ENCODE measurements around the gene PIP5K1A.
"Not testable (repeated sequence)": the region's sequence is repeated elsewhere in the genome, so short reads cannot be mapped to it uniquely, and the experiment has no call there.

Gene PIP5K1A, protein sequence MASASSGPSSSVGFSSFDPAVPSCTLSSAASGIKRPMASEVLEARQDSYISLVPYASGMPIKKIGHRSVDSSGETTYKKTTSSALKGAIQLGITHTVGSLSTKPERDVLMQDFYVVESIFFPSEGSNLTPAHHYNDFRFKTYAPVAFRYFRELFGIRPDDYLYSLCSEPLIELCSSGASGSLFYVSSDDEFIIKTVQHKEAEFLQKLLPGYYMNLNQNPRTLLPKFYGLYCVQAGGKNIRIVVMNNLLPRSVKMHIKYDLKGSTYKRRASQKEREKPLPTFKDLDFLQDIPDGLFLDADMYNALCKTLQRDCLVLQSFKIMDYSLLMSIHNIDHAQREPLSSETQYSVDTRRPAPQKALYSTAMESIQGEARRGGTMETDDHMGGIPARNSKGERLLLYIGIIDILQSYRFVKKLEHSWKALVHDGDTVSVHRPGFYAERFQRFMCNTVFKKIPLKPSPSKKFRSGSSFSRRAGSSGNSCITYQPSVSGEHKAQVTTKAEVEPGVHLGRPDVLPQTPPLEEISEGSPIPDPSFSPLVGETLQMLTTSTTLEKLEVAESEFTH

DNA sequence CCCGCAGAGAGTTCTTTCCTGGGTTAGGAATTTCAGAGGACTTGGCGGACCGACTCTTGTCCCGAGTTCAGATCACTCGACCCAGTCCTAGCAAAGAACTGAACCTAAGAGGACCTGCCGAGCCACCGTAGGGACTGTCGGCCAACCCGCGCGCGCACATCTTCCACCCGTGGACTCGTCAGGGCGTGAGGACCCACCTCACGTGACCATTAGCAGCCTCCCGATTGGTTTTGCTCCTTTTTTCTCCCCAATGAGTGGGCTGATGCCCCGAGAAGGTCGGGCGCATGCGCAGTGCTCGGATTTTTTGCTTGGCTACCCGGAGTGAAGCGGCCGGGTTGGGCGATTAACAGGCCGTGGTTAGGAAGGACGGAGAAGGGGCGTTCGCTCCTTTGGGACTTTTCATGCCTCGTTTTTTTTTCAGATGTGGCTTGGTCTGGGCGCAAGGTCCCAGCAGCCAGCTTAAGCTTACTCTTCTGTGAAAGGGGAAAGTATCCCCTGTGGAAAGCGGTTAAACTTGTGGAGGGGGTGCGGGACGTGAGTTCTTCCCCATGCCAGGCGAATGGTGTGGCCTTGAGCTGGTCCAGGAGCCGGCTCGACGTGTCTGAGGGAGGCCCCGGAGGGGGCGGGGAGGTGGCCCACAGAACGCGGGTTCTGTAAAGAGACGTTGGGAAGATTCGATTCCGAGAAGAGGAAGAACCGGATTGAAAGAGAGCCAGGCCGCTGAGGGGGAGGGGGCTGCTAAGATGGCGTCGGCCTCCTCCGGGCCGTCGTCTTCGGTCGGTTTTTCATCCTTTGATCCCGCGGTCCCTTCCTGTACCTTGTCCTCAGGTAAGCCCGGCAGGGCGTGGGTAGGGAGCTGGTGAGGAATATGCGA, at the start of gene PIP5K1A:
TSS of gene PIP5K1A (plus strand) at position 299 of the 874 bp plus-strand sequence. CDS start at position 744, 445 bp downstream.
- peak; percentile 98 for DNase-seq (ENCODE audit: low read depth)

DNA sequence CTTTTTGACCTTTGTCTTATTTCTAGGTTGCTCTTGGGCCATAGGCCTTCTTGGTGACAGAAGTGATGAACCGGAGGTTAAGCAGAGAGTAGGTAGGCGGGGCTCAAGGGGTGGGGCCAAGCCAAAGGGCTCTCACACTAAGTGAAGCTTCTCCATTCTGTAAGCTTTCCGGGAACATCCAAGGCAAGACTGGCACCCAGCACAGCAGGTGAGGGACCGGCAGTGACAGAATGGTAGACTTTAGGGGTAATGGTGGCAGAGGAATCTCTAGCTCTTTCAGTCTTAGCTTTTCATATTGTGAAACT, 41.9 kb upstream of the PIP5K1A start, which contains the start of gene TNFAIP8L2:
TSS of gene TNFAIP8L2 (plus strand) at position 135 of the 305 bp plus-strand sequence. CDS start 2,049 bp downstream, outside the sequence.
- DNase-seq (ENCODE audit: low read depth): no peak

DNA sequence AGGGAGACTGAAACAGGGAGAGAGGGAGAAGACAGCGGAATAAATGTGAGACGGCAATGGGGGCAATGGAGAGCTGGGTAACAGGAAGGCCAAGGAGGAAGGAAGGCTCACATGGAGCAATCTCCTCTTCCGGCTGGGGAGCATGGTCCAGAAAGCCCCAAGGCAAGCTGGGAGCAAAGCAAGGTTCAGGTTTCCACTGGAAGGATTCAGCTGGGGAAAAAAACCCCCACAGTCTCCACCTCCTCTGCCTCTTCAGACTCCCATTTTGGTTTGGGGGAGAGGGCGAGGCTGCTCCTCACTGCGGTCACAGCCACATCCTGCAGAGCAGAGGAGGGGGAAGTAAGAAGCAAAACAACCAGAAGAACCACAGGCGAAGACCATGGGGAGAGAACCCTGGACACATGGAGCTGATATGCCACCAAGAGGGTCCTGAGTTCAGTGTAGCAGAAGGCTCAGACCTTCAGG, 41.3 kb upstream of the PIP5K1A start:
- no peak for DNase-seq (ENCODE audit: low read depth)

DNA sequence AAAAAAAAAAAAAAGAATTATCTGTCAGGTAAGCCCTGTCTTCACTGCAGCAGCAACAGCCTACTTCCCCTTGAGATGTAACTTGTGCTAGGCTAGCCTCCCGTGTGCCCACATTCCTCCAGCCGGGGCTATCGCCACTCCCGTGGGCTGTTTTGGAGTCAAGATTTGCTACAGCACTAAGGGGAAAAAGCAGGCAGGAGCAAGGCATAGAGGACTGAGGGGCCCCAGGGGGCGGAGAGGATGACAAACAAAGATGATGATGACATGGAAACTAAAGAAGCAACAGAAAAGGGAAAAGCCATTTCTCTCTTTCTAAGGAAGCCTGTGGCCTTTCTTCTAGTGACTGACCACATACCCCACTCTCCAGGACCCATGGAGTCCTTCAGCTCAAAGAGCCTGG, 40.0 kb upstream of the PIP5K1A start:
- no peak for DNase-seq (ENCODE audit: low read depth)

DNA sequence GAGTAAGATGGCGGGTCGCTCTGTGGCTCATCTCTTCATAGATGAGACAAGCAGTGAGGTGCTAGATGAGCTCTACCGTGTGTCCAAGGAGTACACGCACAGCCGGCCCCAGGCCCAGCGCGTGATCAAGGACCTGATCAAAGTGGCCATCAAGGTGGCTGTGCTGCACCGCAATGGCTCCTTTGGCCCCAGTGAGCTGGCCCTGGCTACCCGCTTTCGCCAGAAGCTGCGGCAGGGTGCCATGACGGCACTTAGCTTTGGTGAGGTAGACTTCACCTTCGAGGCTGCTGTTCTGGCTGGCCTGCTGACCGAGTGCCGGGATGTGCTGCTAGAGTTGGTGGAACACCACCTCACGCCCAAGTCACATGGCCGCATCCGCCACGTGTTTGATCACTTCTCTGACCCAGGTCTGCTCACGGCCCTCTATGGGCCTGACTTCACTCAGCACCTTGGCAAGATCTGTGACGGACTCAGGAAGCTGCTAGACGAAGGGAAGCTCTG, 39.6 kb upstream of the PIP5K1A start:
- no peak for DNase-seq (ENCODE audit: low read depth)

DNA sequence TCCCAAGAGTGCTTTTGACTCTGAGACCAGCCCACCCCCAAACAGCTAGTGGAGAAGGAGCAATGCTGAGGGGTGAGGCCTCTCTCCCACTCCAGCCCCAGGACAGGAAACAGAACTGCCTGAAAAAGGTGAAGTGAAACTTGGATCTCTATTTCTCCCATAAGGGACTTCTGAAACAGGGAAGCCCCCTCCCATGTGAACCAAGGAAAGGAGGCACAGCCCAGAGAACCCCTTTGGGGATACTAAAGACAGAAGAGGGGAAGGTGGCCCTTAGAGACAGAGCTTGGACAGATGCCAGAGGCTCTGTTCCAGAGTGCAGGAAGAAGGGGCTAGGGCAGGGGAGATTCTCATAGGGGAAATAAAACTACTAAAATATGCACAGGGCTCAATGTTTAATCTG, 39.0 kb upstream of the PIP5K1A start:
- DNase-seq (ENCODE audit: low read depth): no peak

DNA sequence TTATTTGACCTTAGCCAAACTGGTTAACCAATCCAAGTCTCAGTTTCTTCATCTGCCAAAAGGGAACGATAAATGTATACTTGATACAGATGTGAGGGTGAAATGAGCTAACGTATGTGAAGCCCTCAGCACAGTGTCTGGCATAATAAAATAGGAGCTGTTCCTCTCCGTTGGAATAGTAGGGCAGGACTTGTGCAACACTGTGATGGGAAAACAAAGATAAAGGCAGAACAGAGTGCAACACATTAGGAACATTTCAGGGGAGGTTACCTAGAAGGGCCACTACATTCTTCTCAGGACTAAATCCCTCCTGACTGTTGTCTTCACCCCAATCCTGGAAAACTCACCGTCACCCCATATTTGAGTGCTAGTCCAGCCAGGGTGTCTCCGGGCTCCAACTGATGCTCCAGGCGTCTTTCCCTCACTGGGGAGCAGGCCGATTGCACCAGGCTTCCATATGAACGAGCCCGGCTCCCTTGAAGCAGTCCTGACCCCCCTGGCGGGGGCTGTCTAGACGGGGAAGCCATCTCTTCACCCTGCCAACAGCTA, 33.5 kb upstream of the PIP5K1A start:
- DNase-seq (ENCODE audit: low read depth): no peak

DNA sequence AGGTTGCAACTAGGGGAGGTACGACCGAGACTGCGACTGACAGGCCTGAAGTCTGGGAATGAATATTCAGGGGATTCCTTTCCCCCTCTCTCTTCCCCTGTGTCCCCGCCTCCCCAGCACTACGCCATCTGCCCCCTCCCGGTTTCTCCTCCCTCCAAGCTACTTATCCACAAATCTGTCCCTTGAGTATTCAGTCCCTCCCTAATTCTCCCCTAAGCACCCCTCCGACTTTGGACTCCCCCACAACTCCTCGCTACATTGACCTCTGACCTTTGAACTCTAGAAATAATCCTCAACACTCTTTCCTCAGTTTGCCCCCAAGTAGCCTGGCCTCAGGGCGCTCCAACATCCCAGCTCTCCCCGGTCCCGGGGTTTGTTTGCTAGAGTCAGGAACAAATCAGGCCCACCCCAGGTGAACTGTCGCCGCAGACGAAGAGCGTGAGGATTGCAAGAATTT, 33.0 kb upstream of the PIP5K1A start:
- DNase-seq (ENCODE audit: low read depth): peak; percentile 24

DNA sequence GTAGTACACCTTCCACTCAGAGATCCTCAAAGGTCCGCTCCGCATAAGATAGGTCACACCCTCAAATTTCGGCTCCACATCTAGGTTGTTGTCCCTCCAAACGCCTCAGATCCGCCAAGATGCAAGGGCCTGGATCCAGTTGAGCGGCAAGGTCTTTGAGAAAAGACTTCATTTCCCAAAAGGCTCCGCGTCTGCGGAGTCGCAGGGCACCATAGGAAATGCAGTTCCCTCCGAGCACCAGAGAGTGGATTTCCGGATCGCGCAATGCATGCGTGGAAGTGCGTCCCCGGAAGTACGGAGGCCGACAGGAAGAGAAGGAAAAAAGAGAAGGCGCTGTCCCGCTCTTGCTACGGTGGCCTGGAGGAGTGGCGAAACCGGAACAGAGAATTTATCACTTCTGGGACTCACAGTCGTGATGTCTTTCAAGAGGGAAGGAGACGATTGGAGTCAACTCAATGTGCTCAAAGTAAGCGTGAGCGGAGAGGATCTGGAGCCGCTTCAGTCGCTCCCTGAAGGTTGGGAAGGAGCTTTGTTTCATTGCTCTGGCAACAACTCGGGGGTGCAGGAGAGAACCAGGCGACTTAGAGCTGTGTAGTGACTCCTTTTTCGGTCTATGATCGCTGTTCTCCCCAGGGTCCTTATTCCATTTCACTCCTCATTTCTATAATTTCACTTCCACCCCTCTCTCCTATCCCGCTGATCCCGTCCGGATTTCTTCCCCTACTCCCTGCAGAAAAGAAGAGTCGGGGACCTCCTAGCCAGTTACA, 32.4 kb upstream of the PIP5K1A start, which contains the start of the genes LYSMD1 and SCNM1:
TSS of gene LYSMD1 (minus strand) at position 165 of the 767 bp plus-strand sequence. CDS start 644 bp downstream, outside the sequence.
TSS of gene SCNM1 (plus strand) at position 407 of the 767 bp plus-strand sequence. CDS start at position 416, 9 bp downstream.
- DNase-seq (ENCODE audit: low read depth): peak; percentile 99

DNA sequence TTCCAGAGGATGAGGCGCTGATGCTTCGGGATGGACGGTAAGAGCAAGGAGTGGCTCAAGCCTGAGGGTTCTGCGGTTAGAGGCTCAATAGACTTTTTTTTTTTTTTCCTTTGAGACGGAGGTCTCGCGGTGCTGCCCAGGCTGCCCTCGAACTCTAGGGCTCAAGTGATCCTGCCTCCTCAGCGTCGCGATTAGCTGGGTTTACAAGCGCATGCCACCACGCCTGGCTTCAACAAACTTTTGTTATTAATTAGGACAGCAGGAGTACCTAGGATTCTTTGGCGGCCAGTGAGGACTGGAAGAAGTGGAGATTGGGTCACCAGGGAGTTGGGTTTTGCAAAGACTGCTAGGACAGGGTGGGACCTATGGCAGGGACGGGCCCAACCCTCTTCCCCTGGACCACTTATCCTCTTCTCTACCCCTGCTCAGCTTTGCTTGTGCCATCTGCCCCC, 31.8 kb upstream of the PIP5K1A start:
- DNase-seq (ENCODE audit: low read depth): peak; percentile 45

DNA sequence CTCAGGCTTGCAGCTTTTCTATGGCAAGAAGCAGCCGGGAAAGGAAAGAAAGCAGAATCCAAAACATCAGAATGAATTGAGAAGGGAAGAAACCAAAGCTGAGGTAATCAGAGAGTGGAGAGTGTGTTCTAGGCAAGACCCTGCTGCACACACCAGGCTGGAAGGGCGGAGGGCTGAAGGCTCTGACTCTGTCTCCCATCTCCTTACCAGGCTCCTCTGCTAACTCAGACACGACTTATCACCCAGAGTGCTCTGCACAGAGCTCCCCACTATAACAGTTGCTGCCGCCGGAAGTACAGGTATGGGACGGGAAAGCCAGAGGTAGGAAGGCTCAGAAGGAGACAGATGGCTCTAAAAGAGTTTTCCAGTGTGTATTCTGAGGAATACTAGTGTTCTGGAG, 31.2 kb upstream of the PIP5K1A start:
- DNase-seq (ENCODE audit: low read depth): no peak

DNA sequence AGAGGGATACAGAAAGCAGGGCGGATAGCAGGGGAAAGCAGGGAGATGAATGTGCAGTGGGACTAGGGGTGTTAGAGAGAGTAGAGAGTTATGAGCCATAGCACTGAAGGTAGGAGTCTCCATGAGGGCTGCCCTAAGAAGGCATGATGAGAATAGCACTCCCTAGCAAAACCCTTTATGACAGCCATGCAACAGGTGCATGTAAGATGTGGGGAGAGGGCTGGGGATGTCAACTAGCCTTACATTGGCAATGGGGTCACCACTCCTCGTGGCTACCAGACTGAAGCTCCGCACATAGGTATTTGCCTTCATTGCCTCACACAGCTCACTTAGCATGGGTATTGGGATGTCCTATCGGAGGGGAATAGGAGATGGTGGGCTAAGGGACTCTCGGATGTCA, 27.2 kb upstream of the PIP5K1A start:
- no peak for DNase-seq (ENCODE audit: low read depth)

DNA sequence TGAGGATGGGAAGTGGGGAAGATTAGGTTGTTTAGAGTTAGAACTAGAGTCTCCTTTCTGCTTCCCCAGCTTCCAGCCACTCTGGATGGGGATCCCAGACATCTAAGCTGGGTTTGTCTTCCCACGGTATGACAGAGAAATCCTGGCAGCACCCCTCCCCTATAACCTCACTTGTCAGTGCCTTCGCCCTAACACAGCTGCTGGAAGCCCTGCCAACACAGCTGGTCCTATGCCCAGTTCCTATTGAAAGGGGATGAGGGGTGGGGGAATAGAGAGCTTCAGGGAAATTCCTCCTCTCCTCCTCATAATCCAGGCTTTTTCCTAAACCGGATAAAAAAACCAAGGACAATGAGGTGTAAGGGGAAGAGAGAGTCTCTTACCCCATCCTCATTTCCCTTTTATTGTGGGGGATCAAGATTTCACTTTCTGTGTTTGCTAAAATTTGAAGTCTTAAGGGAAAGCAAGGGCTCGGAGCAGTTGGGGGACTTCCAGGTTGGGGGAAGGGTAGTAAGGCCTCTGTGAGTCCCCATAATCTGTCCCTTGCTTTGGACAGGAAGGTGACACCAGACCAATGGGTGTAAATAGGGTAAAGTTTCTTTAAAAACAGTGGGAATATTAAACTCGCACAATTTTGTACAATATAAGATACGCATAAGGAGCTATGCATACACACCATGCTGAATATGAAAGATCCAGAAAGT, 23.2 kb upstream of the PIP5K1A start:
- no peak for DNase-seq (ENCODE audit: low read depth)

DNA sequence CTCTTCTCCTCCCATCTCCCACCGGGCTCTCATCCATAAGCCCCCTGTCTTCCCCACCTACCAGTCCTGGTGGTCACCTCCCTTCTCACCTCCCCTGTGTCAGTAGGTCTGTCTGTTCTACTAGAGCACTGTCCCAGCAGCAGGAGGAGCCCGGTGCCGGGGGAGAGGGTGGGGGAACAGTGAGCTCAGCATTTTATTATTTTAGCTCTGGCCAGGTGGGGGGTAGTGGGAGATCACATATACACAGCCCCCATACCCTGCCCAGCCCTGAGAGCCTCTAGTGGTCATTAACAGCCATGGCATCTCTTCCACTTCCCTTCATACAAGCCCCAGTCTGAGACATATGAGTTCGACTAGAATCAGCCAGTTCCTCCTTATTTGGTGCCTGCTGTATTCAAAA, 22.5 kb upstream of the PIP5K1A start, which contains the start of gene TMOD4:
TSS of gene TMOD4 (minus strand) at position 119 of the 400 bp plus-strand sequence. CDS start 1,106 bp downstream, outside the sequence.
- no peak for DNase-seq (ENCODE audit: low read depth)

DNA sequence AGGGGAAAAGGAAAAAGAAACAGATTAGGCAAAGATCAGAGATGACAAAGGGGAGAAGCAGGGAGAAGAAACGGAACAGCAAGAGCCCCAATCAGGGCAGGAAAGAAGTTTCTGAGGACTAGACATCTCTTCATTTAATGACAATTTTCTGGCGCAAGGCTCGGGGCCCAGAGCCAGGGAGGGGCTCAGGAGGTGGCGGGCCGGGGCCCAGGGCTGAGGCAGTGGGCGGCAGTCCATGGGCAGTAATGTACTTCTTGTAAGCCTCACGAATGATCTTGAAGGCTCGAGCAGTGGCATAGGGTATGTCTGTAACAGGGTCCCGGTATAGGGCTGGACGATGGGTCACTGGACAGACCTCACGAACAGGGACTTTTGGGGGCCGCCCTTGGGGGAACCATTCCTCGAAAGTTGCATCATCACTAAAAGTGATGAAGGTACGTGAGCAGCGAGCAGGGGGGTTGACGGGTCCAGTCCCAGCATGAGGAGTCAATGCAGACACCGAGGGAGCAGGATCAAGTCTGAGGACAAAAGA, 21.8 kb upstream of the PIP5K1A start:
- no peak for DNase-seq (ENCODE audit: low read depth)

DNA sequence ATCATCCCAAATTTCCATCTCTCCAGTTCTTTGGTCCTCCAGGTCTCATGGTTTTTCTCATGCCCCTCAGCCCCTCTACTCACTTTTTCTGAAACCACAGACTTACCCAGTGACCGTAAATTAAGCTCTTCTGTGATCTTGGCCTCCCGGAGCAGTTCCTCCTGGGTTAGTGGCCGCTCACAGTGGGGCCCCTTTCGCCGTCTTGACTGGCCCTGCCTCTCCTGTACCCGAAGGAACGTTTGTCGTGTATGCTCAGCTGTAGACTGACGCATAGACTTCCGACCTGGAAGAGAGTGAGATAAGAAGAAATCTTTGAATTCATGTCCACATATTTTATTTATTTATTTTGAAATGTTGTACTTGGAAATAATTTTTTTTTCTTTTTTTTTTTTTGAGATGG, 14.1 kb upstream of the PIP5K1A start:
- DNase-seq (ENCODE audit: low read depth): no peak

DNA sequence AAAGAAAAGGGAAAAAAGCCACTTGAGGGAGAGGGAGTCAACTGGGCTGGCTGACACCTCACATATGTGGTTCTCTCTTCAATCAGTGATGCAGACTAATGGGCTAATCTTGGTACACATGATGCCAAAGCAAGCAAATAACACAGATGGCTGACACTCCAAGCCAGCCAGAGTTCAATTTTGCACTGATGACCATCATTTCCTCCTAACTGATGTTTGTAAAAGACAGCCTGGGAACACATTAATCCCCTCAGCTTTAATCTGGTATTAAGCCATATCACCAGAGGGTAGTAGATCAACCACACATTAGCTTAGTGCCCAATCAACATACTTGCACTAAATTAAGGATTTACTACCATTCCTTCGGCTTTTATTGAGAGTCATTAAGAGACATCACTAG, 11.1 kb upstream of the PIP5K1A start:
- DNase-seq (ENCODE audit: low read depth): no peak

DNA sequence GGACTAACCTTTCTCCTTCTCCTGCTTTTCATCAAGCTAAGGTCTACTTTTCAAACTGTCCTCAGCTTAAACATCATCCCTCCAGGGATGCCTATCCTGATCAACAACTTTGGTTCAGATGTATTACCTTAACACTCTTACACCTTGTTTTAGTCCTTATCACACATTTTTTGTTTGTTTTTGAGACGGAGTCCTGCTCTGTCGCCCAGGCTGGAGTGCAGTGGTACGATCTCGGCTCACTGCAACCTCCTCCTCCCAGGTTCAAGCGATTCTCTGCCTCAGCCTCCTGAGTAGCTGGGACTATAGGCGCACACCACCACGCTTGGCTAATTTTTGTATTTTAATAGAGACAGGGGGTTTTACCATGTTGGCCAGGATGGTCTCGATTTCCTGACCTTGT, 9.7 kb upstream of the PIP5K1A start:
- DNase-seq (ENCODE audit: low read depth): not testable (repeated sequence)

DNA sequence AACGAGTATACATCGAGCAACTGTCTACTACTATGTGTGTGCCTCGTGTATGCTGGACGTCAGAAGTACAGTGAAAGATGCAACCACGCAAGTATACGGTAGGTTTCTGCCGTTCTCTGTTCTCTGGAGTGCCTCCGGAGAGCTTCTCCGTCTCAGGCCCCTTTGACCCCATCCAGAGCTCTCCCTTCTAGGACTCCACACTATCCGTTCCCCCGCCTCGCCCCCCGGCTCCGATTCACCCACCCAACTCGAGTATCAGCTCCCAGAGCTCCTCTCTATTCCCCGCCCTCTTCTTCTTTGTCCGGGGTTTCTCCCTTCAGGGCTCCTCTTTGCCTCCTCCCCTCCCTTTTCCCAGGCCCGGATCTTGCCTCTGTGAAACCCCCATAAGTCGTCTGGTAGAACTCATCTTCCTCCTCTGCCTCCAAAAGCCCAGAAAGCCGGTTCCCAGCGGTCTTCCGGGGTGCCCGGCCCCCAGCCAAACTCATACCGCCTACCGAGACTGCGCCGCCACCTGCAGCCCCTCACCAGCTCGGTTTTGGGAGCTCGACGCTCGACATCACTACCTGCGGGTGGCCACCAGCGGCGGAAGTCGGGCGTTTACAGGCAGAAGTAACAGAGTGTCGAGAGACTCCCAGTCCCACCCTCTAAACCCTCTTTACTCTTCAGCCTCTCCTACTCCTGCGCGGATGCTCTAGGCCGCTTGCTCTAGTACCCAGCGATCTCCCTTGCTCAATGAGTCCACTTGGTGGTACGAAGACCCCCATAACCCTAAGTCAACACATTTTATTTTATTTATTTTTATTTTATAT, 8.5 kb upstream of the PIP5K1A start, which contains the start of gene VPS72:
TSS of gene VPS72 (minus strand) at position 561 of the 809 bp plus-strand sequence. CDS start at position 485, 76 bp downstream.
- DNase-seq (ENCODE audit: low read depth): peak; percentile 72

All from GM04504 (cell line).